Measurements from ENCODE around the gene PRADC1.

PRADC1 gene

DNA sequence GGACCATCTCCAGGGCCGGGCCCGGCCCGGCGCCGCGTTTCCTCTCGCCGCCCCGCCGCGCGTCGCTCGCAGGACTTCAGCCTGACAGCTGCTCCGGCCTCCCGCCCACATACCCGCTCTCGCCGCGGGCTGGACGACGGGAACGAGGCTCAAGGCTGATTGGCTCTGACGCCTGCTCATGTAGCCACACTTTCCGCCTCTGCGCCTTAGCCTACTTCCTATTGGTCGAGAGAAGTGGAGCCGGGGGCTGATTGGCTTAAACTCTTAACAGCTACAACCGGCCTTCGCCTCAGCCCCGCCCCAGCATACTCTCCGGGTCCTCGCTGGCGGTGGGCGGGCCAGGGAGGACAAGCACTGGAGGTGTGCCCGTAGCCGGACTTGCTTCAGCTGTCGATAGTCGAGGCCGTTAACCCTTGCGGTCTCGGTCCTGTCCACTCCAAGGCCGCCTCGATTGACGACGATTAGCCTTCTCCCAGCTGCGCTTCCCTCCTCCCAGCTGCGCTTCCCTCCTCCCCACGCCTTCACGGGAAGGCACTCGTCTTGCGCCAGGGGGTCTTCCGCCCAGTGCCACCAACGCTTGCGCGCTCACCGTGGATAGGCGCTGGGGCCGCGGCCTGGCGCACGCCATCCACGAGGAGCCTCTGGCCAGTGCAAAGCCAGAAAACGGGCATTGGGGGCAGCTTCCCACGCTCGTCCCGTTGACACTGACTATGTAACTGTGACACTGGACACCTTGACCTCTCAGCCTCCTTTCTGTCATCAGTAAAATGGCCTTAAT lies at the start of gene PRADC1:
Gene PRADC1 (minus strand): TSS at position 86 of the 778 bp plus-strand sequence. CDS start 79 bp downstream, at position 7.
- peaks cover 7% of the 10 kb centered on the region for H3K36me3 ChIP-seq
- TF ChIP-seq, protein P1, sequence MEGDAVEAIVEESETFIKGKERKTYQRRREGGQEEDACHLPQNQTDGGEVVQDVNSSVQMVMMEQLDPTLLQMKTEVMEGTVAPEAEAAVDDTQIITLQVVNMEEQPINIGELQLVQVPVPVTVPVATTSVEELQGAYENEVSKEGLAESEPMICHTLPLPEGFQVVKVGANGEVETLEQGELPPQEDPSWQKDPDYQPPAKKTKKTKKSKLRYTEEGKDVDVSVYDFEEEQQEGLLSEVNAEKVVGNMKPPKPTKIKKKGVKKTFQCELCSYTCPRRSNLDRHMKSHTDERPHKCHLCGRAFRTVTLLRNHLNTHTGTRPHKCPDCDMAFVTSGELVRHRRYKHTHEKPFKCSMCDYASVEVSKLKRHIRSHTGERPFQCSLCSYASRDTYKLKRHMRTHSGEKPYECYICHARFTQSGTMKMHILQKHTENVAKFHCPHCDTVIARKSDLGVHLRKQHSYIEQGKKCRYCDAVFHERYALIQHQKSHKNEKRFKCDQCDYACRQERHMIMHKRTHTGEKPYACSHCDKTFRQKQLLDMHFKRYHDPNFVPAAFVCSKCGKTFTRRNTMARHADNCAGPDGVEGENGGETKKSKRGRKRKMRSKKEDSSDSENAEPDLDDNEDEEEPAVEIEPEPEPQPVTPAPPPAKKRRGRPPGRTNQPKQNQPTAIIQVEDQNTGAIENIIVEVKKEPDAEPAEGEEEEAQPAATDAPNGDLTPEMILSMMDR (IDR thresholded peaks at IDR 0.05), result peak; percentile 43

DNA sequence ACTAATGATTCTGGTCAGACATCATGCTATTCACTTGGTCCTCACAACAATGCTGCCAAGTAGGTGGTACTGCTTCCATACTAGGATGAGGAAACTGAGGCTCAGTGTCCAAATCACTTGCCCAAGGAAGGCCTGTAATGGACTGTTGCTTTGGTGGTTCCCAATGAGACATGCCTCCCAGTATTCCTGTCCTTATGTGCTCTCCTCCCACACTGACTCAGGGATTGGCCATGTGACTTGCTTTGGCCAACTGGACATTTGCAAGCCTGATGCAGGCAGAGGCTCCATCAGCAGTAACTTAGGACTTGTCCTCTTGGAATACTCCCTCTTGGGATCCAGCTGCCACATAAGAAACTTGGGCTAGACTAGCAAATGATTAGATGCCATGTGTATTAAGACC lies 48.2 kb upstream of the PRADC1 start:
- peaks cover 11 to 18% of the 10 kb centered on the region in 2 experiments for H3K4me1 ChIP-seq (ENCODE audit: control insufficient read depth in 1 of 2, insufficient read depth in 1 of 2, low read depth in 1 of 2, low read length in 1 of 2)
- H3K9me3 ChIP-seq, result no peaks in the 10 kb centered on the region
- H3K27ac ChIP-seq, result no peak overlapping the region
- no peak overlapping the region for H3K4me3 ChIP-seq (ENCODE audit: low read depth in 1 of 2, low read length in 1 of 2)
- H3K36me3 ChIP-seq, result no peaks in the 10 kb centered on the region
- peaks cover 45% of the 10 kb centered on the region for H3K27me3 ChIP-seq
- TF ChIP-seq, protein P1 (IDR thresholded peaks at IDR 0.05), result no peak

More for the DNA sequence above, at the start of gene PRADC1:
- peak within 1 kb of the TSS; percentile 96 to 100 for H3K4me3 ChIP-seq (ENCODE audit: low read depth in 1 of 2, low read length in 1 of 2)
- H3K27me3 ChIP-seq, result no peaks in the 10 kb centered on the region
- H3K27ac ChIP-seq, result peak within 1 kb of the TSS; percentile 82
- peaks cover 23 to 25% of the 10 kb centered on the region in 2 experiments for H3K4me1 ChIP-seq (ENCODE audit: control insufficient read depth in 1 of 2, insufficient read depth in 1 of 2, low read depth in 1 of 2, low read length in 1 of 2)
- H3K9me3 ChIP-seq, result no peaks in the 10 kb centered on the region

DNA sequence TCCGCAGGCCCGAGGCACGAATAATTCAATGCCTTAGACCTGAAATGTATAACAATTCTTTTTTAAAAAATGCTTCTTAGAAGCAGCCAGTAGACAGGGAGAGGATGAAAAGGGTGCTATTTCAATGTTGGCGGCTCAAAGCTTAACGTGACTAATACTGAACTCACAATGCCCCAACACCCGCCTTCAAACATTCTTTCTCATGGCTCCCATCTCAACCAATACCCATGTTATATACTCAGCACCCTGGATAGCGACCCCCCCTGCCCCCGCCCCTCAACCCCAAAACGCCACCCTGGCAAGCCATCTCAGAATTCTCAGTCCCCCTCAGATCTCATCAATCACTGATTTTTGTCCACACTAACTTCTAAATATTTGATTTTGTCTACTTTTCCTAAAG lies 46.8 kb upstream of the PRADC1 start:
- TF ChIP-seq, protein P1 (IDR thresholded peaks at IDR 0.05), result no peak
- peaks cover 6 to 12% of the 10 kb centered on the region in 2 experiments for H3K4me1 ChIP-seq (ENCODE audit: control insufficient read depth in 1 of 2, insufficient read depth in 1 of 2, low read depth in 1 of 2, low read length in 1 of 2)
- H3K27ac ChIP-seq, result no peak overlapping the region
- H3K4me3 ChIP-seq (ENCODE audit: low read depth in 1 of 2, low read length in 1 of 2), result no peak overlapping the region
- no peaks in the 10 kb centered on the region for H3K9me3 ChIP-seq
- no peaks in the 10 kb centered on the region for H3K36me3 ChIP-seq
- H3K27me3 ChIP-seq, result peaks cover 31% of the 10 kb centered on the region

DNA sequence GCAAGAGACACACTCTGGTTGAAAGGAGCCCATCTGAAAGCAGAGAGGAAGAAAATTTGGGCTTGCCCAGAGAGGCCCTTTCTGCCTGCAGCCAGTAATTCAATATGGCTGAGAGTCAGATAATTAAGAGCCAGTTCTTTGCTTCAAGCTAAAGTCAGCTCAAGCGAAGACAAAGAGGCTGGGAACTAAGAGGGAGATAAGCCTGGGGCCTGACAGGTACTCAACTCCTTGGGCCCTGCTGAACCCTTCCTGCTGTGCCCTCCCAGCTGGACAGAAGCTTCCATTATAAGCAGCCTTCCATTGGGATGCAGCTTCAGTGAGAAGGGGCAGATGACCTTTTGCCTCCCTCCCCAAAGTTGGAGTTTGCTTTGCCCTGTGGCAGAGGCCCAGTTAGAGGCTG lies 39.2 kb upstream of the PRADC1 start:
- Histone ChIP-seq H3K4me1 (ENCODE audit: control insufficient read depth in 1 of 2, insufficient read depth in 1 of 2, low read depth in 1 of 2, low read length in 1 of 2) (no peaks in the 10 kb centered on the region), H3K9me3 (no peaks in the 10 kb centered on the region), H3K36me3 (no peaks in the 10 kb centered on the region), H3K4me3 (ENCODE audit: low read depth in 1 of 2, low read length in 1 of 2) (no peak overlapping the region), H3K27me3 (peaks cover 45% of the 10 kb centered on the region), H3K27ac (no peak overlapping the region)
- TF ChIP-seq, protein P1 (IDR thresholded peaks at IDR 0.05), result no peak

DNA sequence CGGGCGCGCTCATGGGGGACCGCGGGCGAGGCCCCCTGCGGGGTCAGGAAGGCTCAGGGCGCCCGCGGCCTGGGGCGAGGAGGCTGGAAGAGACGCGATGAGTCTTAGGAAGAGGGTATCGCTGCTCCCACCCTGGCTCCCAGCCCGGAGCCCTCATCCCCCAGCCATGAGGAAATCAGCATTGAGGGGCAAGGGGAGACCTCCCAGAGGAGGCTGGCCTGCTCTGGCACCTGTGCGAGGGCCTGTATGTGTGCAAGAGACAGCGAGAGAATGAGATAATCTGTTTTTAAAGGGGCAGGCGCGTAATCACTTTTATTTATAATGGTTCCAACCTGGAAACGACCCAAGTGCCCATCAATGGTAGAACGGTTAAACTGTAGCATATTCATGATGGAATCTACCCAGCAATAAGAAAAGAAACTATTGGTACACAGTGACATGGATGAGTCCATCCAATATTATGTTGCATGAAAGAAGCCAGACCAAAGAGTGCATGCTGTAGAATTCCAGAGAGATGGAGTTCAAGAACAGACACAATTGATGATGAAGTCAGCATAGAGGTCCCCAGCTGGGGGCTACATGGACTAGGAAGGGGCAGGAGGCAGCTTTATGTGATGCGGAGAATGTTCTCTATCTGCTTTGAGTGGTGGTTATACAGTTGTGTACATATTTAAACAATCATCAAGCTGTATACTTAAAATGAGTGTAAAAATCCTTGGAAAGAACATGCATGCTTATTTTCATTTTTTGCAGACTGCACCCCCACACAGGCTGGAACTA lies 36.8 kb upstream of the PRADC1 start:
- Histone ChIP-seq H3K36me3 (no peaks in the 10 kb centered on the region), H3K4me3 (ENCODE audit: low read depth in 1 of 2, low read length in 1 of 2) (no peak overlapping the region), H3K9me3 (no peaks in the 10 kb centered on the region), H3K27me3 (peaks cover 45% of the 10 kb centered on the region), H3K4me1 (ENCODE audit: control insufficient read depth in 1 of 2, insufficient read depth in 1 of 2, low read depth in 1 of 2, low read length in 1 of 2) (no peaks in the 10 kb centered on the region), H3K27ac (no peak overlapping the region)
- TF ChIP-seq, protein P1 (IDR thresholded peaks at IDR 0.05), result no peak
